HG02610 (cell line): ENCODE data around the gene BCL2L1.
A peak's percentile ranks its signal among the peaks of the same experiment; 100 is the strongest.
"Not testable (repeated sequence)": the region's sequence is repeated elsewhere in the genome, so short reads cannot be mapped to it uniquely, and the experiment has no call there.

Experiments used
- ATAC-seq: cut with Tn5 transposase; IDR thresholded peaks from one replicate; pipeline ENCODE4 v1.9.1; 2021; ENCODE audit warnings: mild to moderate bottlenecking, moderate library complexity; ENCODE audit not compliant: unreplicated experiment

Gene BCL2L1

DNA sequence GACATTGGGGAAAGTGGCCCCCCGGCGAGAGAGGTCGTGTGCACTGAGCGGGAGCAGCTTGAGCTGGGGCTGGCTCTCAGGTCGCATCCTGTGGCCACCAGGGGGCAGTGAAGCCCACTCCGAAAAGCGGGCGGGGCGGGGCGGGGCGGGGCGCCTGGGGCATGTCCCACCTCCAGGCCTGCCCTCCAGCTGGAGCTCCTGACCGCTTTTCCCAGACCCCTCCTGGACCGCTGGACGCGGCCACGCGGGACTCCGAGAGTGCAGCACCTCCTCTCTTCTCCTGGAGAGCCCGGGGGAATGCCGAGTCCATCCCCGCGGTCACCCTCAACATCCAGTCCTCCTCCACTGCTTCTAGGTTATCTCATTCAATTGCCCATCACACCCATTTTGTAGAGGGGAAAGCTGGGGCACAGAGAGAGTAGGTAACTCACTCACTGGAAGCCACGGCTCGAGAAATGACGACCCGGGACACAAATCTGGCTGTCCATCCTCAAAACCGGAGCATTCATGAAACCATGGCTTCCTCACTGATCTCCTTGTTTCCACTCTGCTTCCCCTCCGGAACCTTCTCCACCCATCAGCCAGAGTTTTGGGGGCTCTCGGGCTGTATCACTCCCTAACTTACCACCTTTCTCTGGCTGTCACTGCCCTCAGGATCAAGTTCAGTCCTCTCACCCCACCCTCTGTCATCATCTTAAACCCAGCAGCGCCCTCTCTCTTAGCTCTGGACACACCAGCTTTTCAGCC, 60.9 kb downstream of the BCL2L1 start:
- ATAC-seq: peak; percentile 64

DNA sequence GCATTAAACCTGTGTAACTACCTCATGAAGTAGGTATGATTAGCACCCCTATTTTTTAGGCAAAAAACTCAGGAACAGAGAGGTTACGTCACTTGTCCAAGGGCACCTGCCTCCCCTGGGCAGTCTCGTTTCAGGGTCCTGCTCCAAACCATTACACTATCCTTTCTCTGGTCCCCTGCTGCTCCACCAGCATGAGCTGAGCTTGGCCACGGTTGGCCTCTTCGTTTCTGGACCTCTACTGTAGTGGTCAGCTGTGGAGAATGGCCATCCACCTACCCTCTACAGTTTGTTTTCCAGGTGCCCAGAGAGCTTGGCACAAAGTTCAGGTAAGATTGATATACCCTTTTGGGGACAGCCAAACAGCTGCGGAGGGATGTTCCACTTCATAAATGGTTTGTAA, 68.1 kb downstream of the BCL2L1 start:
- ATAC-seq: no peak

GRCh38 chr20:31653561-31653960, 69.1 kb downstream of the BCL2L1 start:
- ATAC-seq: no peak

DNA sequence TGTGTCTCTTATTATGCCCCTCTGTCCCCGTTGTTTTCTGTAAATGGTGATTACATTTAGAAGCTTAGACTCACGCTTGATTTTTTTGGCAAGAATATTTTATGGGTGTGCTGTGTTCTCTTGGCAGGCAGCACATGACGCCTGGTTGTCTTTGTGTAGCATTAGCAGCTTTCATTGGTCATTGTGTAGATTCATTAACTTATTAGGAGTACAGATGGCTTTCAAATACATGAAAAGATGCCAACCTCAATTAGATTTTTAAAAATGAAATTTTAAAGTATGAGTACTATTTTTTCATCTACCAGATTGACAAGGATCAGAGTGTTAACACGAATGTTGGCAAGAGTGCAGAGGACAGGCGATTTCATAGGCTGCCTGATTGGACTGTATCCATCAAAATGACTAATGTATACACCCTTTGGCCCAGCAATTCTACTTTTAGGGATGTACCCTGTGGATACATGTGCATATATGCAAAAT, 69.7 kb downstream of the BCL2L1 start:
- no peak for ATAC-seq

DNA sequence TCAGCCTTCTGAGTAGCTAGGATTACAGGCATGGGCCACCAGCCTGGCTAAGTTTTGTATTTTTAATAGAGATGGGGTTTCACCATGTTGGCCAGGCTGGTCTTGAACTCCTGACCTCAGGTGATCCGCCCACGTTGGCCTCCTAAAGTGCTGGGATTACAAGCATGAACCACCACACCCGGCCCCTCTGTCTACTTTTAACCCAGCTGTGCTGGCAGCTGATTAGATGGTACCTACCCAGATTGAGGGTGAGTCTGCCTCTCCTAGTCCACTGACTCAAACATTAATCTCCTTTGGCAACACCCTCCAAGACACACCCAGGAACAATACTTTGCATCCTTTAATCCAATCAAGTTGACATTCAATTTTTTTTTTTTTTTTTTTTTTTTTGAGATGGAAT, 74.6 kb downstream of the BCL2L1 start:
- not testable (repeated sequence) for ATAC-seq

DNA sequence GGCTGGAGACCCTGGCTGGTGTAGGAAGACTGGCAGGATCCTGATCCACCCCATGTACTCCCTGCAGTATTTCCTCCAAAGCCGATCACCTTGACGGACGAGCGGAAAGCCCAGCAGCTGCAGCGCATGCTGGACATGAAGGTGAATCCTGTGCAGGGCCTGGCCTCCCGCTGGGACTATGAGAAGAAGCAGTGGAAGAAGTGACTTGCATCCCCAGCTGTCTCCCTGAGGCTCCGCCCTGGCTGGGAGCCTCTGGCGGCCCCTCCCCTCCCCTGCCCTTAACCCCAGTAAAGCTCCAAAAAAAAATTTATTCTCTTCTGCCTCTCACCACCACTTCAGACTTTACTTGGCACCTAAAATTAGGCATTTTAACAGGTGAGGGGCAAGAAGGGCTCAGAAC, 78.0 kb downstream of the BCL2L1 start:
- no peak for ATAC-seq

DNA sequence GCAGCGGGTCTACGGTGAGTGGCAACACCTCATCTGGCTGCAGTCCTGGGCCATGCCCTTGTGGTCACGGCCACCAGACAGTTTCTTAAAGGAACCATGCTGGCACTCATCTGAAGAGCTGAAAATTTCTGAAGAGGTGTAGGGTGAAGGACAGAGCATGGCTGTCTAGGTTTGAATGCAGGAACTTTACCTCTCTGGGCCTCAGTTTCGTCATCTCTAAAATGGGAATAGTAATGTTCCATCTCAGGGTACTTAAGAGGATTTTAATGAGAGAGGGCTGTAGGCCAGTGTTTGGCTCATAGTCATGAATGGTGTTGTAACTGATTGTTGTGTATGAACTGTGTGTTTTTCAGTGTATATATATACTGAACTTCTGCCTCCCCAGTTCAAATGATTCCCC, 79.1 kb downstream of the BCL2L1 start:
- ATAC-seq: no peak

- no peak for ATAC-seq
Observed at GRCh38 chr20:31642837-31643236, 79.8 kb downstream of the BCL2L1 start.

DNA sequence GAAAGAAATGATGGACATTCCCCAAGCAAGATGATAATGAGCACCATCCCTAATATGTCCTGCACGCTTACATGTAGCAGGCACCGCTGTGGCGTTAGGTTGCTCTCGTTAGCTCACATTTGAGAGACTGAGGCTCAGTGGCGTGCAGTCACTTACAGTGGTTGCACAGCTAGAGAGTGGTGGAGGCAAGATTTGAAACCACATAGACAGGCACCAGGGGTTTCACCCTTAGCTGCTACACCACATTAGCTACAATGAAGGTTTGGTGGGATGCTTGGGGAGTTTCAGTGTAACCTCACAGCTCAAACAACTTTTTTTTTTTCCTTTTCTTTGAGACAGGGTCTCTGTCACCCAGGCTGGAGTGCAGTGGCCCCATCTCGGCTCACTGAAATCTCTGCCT, 81.3 kb downstream of the BCL2L1 start:
- no peak for ATAC-seq

DNA sequence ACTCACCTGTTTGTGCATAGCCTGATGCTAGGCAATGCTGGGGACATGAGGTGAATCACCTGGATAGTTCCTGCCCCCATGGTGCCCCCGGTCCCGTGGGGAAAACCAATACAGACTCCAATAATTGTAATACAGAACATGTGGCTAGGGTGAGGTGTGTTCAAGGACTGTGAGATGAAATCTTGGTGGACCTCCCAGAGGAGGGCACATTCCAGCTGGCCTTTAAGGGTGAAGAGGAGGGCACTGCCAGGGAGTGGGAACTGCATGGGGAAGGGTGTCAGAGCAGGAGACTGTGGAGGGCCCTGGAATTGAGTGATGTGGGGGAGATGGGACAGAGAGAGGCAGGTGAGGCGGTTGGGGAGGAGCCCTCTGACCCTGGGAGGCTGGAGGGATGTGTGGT, 82.4 kb downstream of the BCL2L1 start:
- no peak for ATAC-seq

- no peak for ATAC-seq
Observed at GRCh38 chr20:31638816-31639215, 83.9 kb downstream of the BCL2L1 start.

- ATAC-seq: no peak
Observed at GRCh38 chr20:31638317-31638716, 84.4 kb downstream of the BCL2L1 start.

GRCh38 chr20:31637660-31638059, 85.0 kb downstream of the BCL2L1 start, which contains the start of gene COX4I2:
TSS of gene COX4I2 (plus strand) at chr20:31637912. CDS start at chr20:31639018, 1,106 bp downstream.
- no peak for ATAC-seq

GRCh38 chr20:31633339-31633914, 89.2 kb downstream of the BCL2L1 start:
- ATAC-seq: no peak

GRCh38 chr20:31632548-31633338, 89.9 kb downstream of the BCL2L1 start:
- no peak for ATAC-seq

GRCh38 chr20:31630187-31630790, 92.4 kb downstream of the BCL2L1 start:
- no peak for ATAC-seq

GRCh38 chr20:31628057-31628456, 94.6 kb downstream of the BCL2L1 start:
- ATAC-seq: not testable (repeated sequence)

GRCh38 chr20:31626534-31626933, 96.1 kb downstream of the BCL2L1 start:
- ATAC-seq: not testable (repeated sequence)

- ATAC-seq: not testable (repeated sequence)
Observed at GRCh38 chr20:31623123-31623505, 99.6 kb downstream of the BCL2L1 start.

DNA sequence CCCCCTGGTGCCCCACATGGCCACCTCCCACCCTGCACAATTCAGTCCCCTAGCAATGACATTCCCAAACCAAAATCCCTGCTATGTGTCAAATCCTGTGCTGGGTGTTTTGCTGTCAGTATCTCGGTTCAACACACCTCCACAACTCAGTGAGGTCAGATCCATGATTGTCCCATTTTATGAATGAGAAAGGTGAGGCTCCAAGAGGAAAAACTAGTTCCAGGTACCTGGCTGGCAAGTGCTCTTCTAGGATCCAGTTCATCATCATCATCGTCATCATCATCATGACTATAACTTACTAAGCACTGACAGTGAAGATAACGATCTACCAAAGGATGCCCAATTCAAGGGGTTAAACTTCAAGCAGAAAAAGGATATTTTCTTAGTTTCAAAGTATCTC, 102.4 kb downstream of the BCL2L1 start:
- no peak for ATAC-seq

- peak; percentile 38 for ATAC-seq
Observed at GRCh38 chr20:31617432-31618104, 105.1 kb downstream of the BCL2L1 start.
